HG03103 (cell line): Measurements from ENCODE around the gene NCK2.
A peak's percentile ranks its signal among the peaks of the same experiment; 100 is the strongest.

ENCODE experiments used
- ATAC-seq: cut with Tn5 transposase; IDR thresholded peaks from one replicate; pipeline ENCODE4 v1.9.1; 2021; ENCODE audit warnings: low read depth; ENCODE audit not compliant: unreplicated experiment

NCK2 gene

DNA sequence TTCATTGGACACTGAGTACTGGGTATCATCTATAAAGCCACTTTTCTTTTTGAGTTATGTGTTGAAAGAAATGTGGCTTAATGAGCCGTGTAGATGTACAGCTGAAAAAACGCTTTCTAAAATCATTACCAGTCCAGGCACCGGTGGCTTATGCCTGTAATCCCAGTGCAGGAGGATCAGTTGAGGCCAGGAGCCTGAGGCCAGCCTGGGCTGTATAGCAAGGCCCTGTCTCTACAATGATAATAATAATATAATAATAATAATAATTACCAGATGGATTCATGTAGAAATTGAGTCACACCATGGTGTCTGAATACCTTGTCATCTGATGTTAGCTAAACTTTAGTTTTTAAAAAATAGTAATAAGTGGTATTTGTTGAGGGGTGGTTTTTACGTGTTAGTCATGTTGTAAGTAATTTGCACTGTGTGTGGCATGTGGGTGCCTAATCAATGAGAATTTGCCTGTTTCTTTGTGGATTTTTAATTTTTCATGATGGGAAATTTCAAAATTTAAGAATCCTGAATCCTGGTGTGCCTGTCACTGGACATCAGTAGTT, 30.1 kb downstream of the NCK2 start:
- ATAC-seq: no peak

DNA sequence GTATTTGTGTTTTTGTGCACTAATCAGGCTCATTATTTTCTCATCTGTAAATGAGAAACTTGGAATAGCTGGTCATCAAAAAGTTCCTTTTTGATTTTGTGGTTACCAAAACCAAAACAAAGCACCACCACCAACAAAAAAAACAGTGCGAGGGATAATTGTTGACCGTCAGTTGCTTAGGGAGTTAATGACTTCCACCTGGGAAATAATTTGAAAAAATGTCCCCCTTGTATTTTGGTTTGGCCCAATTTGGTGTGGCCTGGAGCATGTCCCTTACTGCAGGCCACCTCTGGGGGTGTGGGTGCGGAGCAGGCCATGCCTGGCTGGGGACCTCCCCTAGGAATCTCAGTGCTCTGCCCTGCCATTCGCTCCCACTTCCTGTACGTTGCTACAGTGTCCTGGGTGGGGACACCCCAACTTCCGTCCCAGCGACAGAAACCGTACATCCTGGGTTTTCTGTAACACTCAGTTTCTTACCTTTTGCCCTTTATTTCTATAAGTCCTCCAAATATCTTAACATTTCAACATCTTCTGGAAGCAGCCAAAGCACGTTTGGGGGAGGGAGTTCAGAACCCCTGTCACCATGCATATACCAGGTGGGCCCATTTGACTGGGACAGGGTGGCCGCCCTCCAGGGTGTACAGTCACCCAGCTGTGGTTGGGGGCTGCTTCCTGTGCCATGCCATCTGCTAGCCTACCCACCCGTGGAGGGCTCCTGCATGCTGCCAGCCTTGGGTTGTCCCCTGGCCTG, 31.3 kb downstream of the NCK2 start:
- ATAC-seq: peak; percentile 53

DNA sequence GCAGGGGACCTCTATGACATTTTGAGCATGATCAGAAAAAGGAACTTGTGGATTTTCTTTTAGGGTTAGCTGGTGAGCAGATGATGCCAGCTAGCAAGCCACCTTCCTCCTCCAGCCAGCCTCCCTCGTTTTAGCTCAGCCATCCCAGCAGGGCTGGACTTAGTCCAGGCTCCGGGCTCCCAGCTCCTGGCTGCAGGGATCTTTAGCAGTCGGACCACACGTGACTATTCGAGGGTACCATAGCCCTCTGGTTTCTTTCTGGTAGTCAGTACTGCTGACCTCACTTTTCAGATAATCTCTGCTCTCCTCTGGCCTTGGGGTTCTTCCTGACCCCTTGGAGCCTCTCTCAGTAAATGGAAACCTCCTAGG, 31.8 kb downstream of the NCK2 start:
- no peak for ATAC-seq

DNA sequence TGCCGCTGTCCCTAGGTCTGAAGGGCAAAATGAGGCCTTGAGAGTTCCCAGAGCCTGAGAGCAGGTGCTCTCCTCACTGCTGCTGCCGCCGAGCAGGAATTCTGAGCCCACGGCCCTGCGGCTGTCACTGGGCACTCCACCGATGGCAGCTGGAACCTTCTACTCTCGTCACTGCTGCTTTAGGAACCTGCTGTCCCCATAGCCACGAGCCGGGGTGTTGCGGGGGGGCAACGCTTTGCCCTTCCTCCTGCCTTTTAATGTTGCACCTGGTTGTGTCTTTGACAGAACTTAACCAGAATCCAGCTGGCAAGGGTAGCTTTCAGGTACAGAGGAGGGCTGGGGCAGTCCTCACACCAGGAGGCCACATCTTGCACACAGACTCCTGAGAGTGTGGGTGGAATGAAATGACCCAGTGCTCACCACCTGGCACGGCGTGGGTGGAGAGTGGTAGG, 32.3 kb downstream of the NCK2 start:
- ATAC-seq: no peak

GRCh38 chr2:105777506-105778055, 32.9 kb downstream of the NCK2 start:
- ATAC-seq: no peak

GRCh38 chr2:105778080-105778607, 33.4 kb downstream of the NCK2 start:
- no peak for ATAC-seq

GRCh38 chr2:105779394-105779793, 34.7 kb downstream of the NCK2 start:
- ATAC-seq: no peak

- no peak for ATAC-seq
These were observed 35.9 kb downstream of the NCK2 start for GRCh38 chr2:105780606-105781005.

DNA sequence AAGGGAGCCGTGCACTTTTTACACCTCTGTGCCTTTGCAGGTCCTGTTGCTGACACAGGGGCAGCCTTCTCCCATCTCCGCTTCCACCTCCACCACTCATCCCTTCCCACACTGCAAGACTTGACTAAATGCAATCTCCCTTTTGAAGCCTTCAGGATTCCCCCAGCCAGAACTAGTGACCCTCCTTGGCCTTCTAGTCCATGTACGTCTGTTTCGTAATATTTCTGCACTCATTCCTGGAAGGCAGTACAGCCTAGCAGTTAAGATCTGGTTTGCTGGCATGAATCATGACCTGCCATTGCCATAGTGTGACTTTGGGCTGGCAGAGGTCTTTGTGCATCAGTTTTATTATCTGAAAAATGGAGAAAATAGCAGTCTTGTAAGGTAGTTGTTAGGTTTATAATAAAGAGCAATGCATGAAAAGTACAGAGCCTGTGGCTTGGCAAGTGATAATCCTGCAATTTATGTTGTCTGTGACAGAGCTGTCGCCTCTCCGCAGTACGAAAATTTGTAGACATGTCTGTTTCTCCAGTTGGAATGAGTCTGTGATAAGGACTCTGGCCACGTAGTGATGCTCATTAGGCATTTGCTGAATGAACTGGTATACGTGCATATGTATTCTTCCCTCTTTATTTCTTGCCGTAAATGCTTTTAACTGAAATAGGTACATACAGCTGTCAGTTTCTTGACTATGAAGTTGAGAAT, 36.7 kb downstream of the NCK2 start:
- no peak for ATAC-seq

- no peak for ATAC-seq
These were observed 37.4 kb downstream of the NCK2 start for GRCh38 chr2:105782123-105782522.

DNA sequence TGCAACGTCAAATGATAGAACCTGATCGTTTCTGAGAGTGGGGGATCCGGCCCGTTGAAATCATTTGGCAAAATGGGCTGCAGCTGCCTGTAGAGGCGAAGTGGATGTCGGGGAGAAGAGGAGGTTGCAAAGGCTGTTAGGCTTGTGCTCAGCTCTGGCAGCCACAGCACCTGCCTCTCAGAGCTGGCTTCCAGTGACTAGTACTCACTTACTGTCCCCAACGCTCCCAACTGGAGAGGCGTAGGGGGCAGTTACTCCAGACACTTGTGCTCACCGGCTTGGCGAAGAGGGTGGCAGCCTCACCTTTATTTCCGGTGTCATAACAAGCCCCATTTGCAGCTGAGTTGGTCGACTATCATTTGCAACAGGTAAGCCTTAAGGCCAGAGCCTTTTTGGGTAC, 37.9 kb downstream of the NCK2 start:
- ATAC-seq: no peak

DNA sequence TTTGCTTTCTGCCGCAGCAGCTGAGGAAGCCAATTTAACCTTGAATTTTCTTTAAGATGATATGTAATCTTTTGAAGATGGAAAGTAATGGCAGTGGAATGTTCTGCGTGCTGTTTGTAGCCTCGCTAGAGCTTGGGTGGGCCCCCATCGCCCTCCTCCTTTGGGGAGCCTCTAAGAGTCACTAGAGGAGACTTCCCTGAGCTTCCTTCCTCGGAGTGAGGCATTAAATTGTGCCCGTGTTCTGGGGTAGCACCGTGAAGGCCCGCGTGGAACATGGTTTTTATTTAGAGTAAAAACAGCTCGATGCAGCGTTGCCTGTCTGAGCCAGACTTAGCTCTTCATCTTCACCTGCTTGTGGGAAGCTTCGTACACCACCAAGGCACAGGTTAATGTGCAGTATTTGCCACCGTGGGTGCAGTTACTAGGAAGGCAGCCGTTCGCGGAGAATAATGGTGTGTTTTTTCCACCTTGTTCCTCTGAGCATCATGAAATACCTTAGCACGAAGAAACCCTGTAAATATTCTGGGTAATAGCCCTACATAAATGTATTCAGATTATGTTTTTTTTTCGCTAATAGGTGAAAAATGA, 38.5 kb downstream of the NCK2 start:
- no peak for ATAC-seq

DNA sequence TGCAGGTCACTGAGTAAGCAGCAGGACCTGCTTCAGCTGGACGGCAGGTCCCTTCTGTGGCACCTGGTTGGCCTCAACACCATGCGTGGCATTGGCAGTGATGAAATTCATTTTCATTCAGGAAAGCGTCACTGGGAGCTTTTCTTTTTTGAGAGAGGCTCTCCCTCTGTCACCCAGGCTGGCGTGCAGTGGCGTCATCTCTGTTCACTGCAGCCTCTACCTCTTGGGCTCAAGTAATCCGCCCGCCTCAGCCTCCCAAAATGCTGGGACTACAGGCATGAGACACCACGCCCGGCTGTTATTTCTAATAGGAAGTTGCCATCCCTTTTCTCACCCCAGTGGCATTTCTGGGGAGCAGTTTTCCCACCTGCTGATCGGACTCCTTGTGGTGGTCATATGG, 39.3 kb downstream of the NCK2 start:
- ATAC-seq: no peak

DNA sequence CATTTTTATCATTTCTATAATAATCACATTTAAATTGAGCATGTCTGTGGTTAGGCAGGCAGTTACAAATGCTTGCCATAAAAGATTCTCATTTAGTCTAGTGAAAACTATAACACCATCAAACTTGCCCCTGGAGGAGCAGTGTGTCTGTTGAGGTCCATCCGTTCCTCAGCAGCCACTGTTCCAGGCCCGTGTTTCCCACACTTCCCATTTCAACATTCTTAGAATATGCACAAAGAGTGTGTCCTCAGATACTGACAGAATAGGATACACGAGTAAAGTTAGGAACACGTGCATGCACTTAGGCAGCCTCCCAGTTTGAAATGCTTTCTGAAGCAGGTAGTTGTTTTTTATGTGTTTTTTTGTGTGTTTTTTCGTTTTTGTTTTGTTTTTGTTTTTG, 39.9 kb downstream of the NCK2 start:
- ATAC-seq: no peak

- no peak for ATAC-seq
These were observed 40.6 kb downstream of the NCK2 start for GRCh38 chr2:105785095-105785847.

GRCh38 chr2:105786231-105787230, 41.8 kb downstream of the NCK2 start:
- no peak for ATAC-seq

DNA sequence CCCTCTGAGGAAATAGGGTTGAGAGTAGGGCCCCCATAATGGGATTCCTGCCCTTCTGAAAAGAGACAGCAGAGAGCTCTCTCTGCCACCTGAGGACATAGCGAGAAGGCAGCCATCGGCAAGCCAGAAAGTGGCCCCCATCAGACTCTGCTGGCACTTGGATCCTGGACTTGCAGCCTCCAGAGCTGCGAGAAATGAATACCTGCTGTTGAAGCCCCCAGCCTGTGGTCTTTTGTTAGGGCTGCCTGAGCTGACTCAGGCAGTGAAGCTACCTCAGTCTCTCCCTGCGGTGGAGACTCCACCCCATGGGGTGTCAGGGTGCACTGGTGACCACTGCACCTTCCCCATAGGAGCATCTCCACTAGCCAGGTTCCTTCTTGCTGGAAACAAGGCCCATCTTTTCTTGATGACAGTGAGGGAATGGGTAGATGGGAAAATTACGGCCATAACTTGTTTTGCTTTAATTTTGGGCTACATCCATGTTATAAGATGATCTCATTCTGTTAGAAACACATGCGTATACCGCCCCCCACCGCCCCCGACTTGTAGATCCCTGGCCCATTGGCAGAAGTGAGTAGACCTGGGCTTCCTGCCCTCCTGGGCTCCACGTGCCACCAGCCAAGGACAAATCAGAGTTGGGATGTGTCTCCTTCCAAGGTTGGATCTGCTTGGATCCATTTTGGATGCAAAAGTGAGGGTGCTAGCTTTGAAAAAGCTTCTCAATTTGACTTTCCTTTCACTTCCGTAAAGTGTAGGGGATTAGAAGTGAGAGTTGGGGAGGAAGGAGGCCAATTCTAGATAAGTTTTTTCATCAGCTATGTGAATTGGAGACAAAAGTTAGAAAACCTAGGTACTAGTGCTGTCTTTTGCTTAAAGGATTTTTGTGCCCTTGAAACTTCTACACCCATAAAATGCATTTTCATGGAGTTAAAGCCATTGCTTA, 42.9 kb downstream of the NCK2 start:
- ATAC-seq: no peak

DNA sequence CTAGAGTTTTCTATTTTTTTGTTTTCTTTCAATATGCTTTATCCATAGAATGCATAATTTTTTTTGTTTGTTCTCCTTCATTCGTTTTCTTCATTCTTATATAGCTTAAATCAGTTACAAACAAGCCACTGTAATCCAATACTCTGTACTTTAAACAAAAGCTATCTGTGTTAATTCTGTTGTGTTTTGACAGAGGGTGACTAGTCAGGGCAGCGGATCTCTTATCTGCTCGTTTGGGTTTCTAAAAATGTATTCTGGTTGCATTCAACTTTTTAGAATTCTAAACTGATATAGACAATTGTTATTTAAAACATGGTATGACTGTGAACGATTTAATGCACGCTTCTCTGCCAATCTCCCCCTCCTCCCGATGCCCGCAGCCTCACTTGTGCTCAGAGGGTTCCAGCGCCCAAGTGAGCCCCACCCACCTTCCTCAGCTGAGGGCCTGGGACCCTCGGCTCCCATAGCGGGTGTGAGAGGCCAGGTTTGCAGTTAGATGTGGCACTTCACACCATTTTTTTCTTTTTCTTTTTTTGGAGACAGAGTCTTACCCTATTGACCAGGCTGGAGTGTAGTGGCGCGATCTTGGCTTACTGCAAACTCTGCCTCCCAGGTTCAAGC, 44.1 kb downstream of the NCK2 start:
- ATAC-seq: no peak
